RPMI7951 (cell line): Measurements from ENCODE around the gene RNASE7. TPM values are rescaled to one million over a fixed set of nuclear protein-coding genes. Genes with fewer than 3 reads are reported as not detected.

Experiments
- DNase-seq: peaks from one replicate; pipeline ENCODE4 v3.0.0-alpha.2; 2012; ENCODE audit warnings: low read depth
- total RNA-seq: library from RNA; depleted of rRNA; stranded (reverse); fragments of >200 nt; shearing (Covaris generic); gene quantifications from 2 replicates; pipeline ENCODE4 v1.2.3, GENCODE V29; 2014

Gene RNASE7
- total RNA-seq, 1 experiment from 2014 or later = not detected

DNA sequence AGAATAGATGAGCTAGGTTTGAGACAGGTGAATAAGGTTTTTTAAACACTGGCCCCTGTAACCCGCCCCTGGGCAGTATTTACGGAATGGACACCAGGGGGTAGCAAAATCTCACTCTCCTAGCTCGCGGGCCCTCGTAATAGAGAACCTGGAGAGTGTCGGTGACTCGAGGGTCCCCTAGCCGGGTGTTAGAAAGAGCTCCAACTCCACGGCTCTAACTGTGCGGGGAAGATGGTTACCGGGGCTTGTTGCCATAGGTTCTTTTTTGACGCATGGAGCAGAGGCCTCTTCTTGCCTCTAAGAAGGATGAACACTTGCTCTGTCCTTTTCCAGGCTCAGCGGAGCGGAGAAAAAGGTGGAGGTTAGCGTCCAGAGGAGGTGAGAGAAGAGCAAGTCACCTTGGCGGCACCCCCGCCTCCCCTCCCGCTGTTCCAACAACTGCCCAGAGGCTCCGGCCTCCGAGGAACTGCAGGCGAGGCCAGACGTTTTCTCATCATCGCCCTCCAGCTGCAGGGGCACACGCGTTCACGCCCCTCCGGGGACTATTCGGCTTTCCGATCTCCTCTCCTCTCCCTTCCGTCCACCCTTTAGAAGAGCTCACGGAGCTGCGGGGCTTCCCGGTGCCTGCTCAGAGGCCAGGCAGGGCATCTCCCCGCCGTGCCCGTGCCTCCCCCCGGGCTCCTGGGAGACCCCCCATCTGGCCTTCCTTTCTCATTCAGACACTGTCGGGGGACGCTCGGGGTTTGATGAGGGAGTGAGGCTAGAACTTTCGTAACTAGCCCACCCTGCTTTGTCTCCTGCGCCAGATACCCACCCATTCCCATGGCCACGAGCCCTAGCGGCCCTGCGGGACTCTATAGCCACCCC is 26.6 kb downstream of the RNASE7 start:
- DNase-seq = peak; percentile 56

DNA sequence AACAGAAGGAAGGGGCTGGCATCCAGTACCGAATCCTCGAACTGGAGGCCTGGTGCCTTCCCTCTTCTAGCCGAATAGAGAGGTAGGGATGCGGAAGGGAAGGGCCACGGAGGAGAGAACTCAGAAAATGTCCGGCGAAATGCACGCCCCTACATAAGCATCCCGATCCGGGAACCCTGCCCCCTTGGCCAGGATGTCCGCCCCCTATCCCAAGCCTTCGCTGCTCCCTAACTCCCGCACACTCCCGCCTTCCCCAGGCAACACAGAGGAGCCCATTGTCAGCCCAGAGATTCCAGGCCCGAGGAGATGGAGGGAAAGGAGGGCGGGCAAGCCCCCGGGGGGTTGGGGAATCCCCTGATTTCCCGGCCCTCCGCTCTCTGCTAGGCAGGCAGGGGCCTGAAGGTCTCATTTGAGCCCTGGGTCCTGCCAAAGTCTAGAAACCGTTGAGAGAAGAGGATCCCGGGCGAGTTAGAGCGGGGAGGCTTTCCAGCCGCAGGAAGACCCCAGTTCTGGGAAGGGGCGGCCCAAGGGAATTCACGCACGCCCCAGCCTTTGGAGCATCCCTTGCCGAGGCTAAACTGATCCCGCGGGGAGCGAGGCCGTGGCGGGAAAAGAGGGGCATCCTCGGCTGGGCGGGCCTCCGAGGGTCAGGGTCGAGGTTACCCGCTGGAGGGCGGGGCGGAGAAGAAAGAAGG is 27.4 kb downstream of the RNASE7 start:
- DNase-seq = peak; percentile 62

GRCh38 chr14:21070083-21070609 is 28.0 kb downstream of the RNASE7 start, which contains the start of gene ARHGEF40:
ARHGEF40 (plus strand) TSS chr14:21070304; CDS start chr14:21070397, 93 bp downstream.
- DNase-seq = peak; percentile 70

DNA sequence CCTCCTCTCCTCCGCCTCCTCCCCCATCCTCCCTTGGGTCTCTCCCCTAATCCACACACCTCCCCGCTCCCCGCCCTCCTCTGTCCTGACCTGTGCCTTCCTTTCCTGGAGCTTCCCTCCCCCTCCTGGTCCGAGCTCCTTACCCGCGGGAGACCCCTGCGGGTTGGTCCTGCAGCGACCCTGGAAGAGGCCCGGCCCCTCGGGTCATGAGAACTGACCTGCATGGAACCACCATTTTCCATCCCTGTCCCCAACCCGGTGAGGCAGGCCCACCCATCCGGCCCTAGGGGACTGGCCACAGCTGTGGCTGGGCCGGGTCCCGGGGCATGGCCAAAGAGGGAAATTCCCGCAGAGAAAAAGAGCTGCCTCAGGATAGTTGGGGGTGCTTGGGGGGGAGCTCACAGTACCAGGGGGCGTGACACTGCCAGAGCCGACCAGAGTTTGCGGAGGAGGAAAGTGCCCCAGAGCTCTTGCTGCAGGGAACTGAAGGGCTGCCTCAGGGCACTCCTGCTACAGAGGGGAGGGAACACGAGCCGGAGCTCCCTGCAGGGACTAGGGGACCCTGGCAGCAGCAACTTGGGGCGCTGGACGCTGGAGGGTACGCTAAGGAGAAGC is 28.6 kb downstream of the RNASE7 start:
- peak; percentile 70 for DNase-seq

DNA sequence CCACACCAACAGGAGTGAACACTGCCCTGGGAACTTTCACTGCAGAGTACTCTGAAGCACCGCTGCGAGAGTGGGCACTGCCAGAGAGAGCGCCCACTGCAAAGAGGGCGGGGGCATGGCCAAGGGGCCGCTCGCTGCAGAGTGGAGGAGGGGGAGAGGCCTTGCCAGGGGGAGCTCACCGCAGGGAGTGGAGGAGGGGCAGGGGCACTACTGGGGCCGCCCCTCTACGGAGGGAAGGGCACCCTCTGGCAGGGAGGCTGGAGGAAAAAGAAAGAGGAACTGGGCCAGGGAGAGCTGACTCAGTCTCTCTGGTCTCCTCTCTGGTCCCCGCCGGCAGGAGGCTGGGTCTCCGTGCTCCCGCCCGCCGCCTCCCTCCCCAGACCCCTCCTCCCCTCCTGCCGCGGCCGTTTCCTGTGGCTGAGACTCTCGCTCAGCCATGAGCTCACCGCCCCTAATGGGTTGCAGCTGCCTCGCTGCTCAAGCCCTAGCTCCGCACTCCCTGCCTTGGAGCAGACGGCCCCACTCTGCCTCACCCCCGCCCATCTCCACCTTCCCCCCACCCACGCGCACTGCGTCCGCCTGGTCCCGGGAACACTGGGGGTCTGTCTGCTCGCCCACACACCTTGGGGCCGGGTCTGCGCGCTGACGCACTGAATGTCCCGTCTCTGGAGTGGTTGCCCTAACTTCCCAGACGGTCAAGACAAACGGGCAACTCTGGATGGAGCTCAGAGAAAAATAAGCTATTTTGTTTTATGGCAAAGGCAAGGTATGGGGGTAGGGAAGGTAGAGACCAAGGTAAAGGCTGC is 29.3 kb downstream of the RNASE7 start:
- DNase-seq = peak; percentile 95

DNA sequence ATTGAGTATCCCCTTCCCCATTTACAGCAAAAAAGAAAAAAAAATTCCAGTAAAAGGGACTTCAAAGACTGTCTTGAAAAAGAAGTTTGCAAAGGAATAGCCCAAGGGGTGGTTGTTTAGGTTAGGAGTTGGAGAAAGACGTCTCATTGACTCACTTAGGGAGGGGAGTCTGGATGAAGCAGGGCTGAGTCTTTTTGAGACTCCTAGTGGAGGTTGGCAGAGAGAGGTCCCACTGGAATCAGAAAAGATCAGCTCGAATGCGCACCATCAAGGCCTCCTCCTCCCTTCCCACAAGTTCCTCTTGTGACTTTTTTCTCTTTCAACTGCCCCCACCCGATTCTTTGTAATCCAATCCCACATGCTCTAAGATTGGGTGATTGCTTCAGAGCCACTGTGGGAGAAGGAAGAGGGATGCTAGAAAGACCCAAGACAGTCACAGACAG is 29.9 kb downstream of the RNASE7 start:
- peak; percentile 72 for DNase-seq

- no peak for DNase-seq
Measured at GRCh38 chr14:21072781-21073339, 30.7 kb downstream of the RNASE7 start.

DNA sequence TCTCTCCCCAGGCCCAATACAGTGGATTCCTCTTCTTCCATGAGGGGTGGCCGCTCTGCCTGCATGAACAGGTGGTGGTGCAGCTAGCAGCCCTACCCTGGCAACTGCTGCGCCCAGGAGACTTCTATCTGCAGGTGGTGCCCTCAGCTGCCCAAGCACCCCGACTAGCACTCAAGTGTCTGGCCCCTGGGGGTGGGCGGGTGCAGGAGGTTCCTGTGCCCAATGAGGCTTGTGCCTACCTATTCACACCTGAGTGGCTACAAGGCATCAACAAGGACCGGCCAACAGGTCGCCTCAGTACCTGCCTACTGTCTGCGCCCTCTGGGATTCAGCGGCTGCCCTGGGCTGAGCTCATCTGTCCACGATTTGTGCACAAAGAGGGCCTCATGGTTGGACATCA is 31.8 kb downstream of the RNASE7 start:
- DNase-seq = no peak

DNA sequence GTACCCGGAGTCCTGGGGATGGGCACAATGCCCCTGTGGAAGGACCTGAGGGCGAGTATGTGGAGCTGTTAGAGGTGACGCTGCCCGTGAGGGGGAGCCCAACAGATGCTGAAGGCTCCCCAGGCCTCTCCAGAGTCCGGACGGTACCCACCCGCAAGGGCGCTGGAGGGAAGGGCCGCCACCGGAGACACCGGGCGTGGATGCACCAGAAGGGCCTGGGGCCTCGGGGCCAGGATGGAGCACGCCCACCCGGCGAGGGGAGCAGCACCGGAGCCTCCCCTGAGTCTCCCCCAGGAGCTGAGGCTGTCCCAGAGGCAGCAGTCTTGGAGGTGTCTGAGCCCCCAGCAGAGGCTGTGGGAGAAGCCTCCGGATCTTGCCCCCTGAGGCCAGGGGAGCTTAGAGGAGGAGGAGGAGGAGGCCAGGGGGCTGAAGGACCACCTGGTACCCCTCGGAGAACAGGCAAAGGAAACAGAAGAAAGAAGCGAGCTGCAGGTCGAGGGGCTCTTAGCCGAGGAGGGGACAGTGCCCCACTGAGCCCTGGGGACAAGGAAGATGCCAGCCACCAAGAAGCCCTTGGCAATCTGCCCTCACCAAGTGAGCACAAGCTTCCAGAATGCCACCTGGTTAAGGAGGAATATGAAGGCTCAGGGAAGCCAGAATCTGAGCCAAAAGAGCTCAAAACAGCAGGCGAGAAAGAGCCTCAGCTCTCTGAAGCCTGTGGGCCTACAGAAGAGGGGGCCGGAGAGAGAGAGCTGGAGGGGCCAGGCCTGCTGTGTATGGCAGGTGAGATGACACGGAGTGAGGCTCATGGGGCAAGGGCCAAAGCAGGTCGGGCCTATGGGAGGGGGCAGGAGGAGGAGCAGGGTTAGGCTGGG is 32.5 kb downstream of the RNASE7 start:
- DNase-seq = no peak

DNA sequence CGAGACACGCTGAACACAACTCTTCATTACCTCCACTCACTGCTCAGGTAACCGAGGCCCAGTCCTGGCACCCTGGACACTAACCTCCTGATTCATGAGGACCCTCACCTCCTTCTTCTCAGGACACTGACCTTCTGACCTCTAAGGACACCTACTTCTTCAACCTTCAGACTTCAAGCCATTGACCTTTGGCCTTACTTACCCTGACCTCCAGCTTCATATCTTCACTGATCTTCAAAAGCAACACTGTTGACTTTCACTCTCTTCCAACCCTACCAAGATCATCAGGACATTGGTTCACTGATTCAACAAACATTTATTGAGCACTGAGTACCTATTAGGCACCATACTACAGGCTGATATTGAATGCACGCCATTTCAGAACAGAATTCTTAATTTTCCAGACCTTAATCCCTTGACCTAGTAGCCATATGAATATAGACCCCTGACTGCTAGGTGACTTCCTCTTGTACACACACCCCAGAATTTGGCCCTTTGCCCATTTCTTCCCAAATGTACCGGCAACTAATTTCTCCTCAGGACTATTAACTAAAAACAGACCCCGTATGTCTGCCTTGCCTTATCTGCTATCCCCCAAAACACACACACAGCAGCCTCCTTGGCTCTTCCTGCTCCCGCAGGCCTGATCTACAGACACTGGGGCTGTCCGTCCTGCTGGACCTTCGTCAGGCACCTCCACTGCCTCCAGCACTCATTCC is 33.7 kb downstream of the RNASE7 start:
- no peak for DNase-seq

- no peak for DNase-seq
Measured at GRCh38 chr14:21077672-21078071, 35.5 kb downstream of the RNASE7 start.

GRCh38 chr14:21078287-21078686 is 36.1 kb downstream of the RNASE7 start:
- DNase-seq = no peak

DNA sequence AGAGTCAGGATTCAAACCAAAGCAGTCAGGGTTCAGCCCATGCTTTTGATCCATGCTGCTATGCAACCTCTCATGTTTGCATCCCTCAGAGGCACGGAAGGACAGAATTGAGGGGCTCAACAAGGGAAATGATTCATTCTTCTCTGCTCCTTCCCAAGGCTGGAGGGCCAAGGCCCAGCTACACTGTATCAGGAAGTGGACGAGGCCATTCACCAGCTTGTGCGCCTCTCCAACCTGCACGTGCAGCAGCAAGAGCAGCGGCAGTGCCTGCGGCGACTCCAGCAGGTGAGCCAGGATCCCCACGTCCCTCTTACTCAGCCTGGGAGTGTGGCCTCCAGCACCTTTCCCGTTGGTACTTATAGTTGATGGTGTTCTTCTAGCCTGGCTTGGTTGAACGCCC is 36.6 kb downstream of the RNASE7 start:
- DNase-seq = no peak

DNA sequence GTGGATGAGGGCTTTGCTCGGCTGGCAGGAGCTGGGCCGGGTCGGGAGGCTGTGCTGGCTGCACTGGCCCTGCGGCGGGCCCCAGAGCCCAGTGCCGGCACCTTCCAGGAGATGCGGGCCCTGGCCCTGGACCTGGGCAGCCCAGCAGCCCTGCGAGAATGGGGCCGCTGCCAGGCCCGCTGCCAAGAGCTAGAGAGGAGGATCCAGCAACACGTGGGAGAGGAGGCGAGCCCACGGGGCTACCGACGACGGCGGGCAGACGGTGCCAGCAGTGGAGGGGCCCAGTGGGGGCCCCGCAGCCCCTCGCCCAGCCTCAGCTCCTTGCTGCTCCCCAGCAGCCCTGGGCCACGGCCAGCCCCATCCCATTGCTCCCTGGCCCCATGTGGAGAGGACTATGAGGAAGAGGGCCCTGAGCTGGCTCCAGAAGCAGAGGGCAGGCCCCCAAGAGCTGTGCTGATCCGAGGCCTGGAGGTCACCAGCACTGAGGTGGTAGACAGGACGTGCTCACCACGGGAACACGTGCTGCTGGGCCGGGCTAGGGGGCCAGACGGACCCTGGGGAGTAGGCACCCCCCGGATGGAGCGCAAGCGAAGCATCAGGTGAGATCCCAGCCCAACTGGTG is 39.5 kb downstream of the RNASE7 start:
- no peak for DNase-seq

GRCh38 chr14:21083565-21084325 is 41.6 kb downstream of the RNASE7 start:
- no peak for DNase-seq

DNA sequence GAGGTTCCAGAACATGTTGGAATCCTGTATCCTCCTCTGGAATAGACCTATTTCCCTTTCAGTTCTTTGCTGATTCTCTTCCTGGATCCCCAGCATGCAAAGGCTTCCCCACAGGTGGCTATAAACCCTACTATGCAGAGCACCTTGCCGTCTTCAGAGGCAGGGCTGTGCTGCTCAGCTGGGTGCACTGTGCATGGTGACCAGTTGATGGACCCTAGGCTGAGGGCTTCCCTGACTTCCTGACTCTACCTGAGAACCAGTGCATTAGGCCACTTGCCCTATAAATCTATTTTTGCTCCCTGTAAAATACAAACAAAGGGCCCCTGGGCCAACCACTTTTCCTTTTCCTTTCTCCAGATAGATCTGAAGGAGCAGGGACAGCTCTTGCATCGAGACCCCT is 42.2 kb downstream of the RNASE7 start:
- DNase-seq = no peak

GRCh38 chr14:21084998-21085853 is 43.1 kb downstream of the RNASE7 start:
- peak; percentile 63 for DNase-seq
